GM12878 (cell line): Measurements from ENCODE around the gene COL20A1. TPM values are rescaled to one million over a fixed set of nuclear protein-coding genes. Genes with fewer than 3 reads are reported as not detected.

Experiments used
- ATAC-seq: fragments of 200-7000 bp; cut with Tn5 transposase; 3 replicates; pipeline ENCODE4 v1.9.1; 2020; ENCODE audit warnings: mild to moderate bottlenecking, moderate library complexity
- BruUV-seq: library from RNA; stranded (reverse); fragments of 400-500 nt; replicated peaks from 2 replicates; lab custom pipeline; 2021; lab: Mats Ljungman, UMichigan
- CTCF ChIA-PET: fragments of 300-600 bp; sonication (Branson Sonifier 250); formaldehyde crosslinking; extraction: SDS; loops from one replicate; lab custom pipeline; 2021; ENCODE audit warnings: inconsistent platforms; lab: Yijun Ruan, JAX
- POLR2A ChIA-PET: fragments of 350-600 bp; formaldehyde crosslinking; extraction: SDS; loops from one replicate; lab custom pipeline; 2021; ENCODE audit warnings: inconsistent platforms; lab: Charles Lee
- RAD21 ChIA-PET: fragments of 300-600 bp; sonication (Branson Sonifier 250); formaldehyde crosslinking; loops from one replicate; lab custom pipeline; 2023; ENCODE audit warnings: antibody characterized with exemption; ENCODE audit not compliant: unreplicated experiment; lab: Charles Lee
- SMC1A ChIA-PET: fragments of 300-600 bp; sonication (Branson Sonifier 250); formaldehyde crosslinking; loops from one replicate; lab custom pipeline; 2023; ENCODE audit not compliant: unreplicated experiment, uncharacterized antibody; lab: Charles Lee
- DNase-seq: peaks from one replicate; pipeline ENCODE4 v3.0.0-alpha.2; 2011; ENCODE audit warnings: low read depth, low spot score
- FAIRE-seq: peaks from 3 replicates; lab custom pipeline; 2011; peaks lifted over from hg19 to GRCh38; lab: Jason Lieb, UNC
- H2AFZ ChIP-seq: 2 replicates; pipeline ENCODE4 v1.6.0; 2011; ENCODE audit warnings: low read depth, low read length, control low read depth; ENCODE audit not compliant: control insufficient read depth
- H3K27ac ChIP-seq: 2 replicates; pipeline ENCODE4 v1.5.1; 2011; ENCODE audit warnings: control low read depth; ENCODE audit not compliant: control insufficient read depth, insufficient read depth
- H3K27me3 ChIP-seq, 2 experiments: replicated peaks in 1 of 2; 2 replicates each; pipeline versions ENCODE4 v1.6.0 to v1.6.1; 2011; ENCODE audit warnings: low read length in 1 of 2; ENCODE audit not compliant: control insufficient read depth in 2 of 2, insufficient read depth in 2 of 2
- H3K36me3 ChIP-seq, 2 experiments: 2 replicates each; pipeline ENCODE4 v1.5.1; 2011; ENCODE audit warnings: low read length in 1 of 2; ENCODE audit not compliant: control insufficient read depth in 2 of 2, insufficient read depth in 2 of 2
- H3K4me1 ChIP-seq: 2 replicates; pipeline ENCODE4 v1.6.1; 2011; ENCODE audit warnings: mild to moderate bottlenecking, low read length, moderate library complexity, mixed read lengths; ENCODE audit not compliant: control insufficient read depth, insufficient read depth
- H3K4me2 ChIP-seq: 2 replicates; pipeline ENCODE4 v1.6.0; 2011; ENCODE audit warnings: control low read depth; ENCODE audit not compliant: control insufficient read depth, insufficient read depth
- H3K4me3 ChIP-seq: fragments of 200-600 bp; sonication (generic); 2 replicates; pipeline ENCODE4 v1.5.1; 2016
- H3K79me2 ChIP-seq: 2 replicates; pipeline ENCODE4 v1.6.0; 2011; ENCODE audit warnings: low read length; ENCODE audit not compliant: control insufficient read depth, insufficient read depth
- H3K9ac ChIP-seq: 2 replicates; pipeline ENCODE4 v1.8.0; 2011; ENCODE audit warnings: low read length, control low read depth, mixed read lengths; ENCODE audit not compliant: control insufficient read depth, insufficient read depth
- H3K9me3 ChIP-seq: replicated peaks from 3 replicates; pipeline ENCODE4 v1.5.1; 2011; ENCODE audit warnings: mild to moderate bottlenecking, low read length; ENCODE audit not compliant: control insufficient read depth, insufficient read depth
- H4K20me1 ChIP-seq: 2 replicates; pipeline ENCODE4 v1.6.0; 2011; ENCODE audit not compliant: control insufficient read depth, insufficient read depth
- POLR2A ChIP-seq: IDR thresholded peaks from 2 replicates; pipeline ENCODE4 v1.6.1; 2011; ENCODE audit warnings: low read depth, mild to moderate bottlenecking, low read length
- WGBS: methylation state at CpG from one replicate; pipeline ENCODE4 v1.1.6; 2016; ENCODE audit warnings: low lambda C conversion rate; ENCODE audit not compliant: insufficient replicate concordance, insufficient coverage; ENCODE audit errors: missing lambda C conversion rate; 5-methylcytosine and 5-hydroxymethylcytosine counted together
- in situ Hi-C: fragments of 300-500 bp; cut with MboI; formaldehyde crosslinking; loops from 9 replicates; pipeline ENCODE4 v1.14.3; 2018; ENCODE audit warnings: mixed read lengths
- intact Hi-C: fragments of 100-400 bp; cut with micrococcal nuclease; formaldehyde crosslinking; loops from one replicate; pipeline ENCODE4 v1.14.2; 2022; ENCODE audit not compliant: unreplicated experiment
- polyA plus RNA-seq, 11 experiments: library from polyadenylated mRNA; depleted of rRNA in 4 of 11; unstranded in 6 of 11; stranded (reverse) in 5 of 11; fragments of >200 nt; fragmentation: Nextera tagmentation in 4 of 11; fragmentation: Illumina TruSeq in 1 of 11; extraction: Ambion mirVana in 4 of 11; extraction: Trizol in 1 of 11; gene quantifications; 1 replicate in 1 of 11; 2 replicates in 10 of 11; pipeline versions ENCODE4 v1.2.1 to v1.2.3, GENCODE V29; 2011 to 2016; ENCODE audit warnings: inconsistent platforms in 2 of 11, missing spikeins in 2 of 11, low read depth in 1 of 11
- total RNA-seq, 4 experiments: library from RNA; depleted of rRNA in 3 of 4; stranded (reverse); fragments of >200 nt in 3 of 4; fragmentation: Illumina TruSeq in 1 of 4; extraction: Trizol in 1 of 4; gene quantifications; 2 replicates each; pipeline versions ENCODE4 v1.2.1 to v1.2.3, GENCODE V29; 2013 to 2021
- TF ChIP-seq, protein P1 (sequence below): IDR thresholded peaks from 2 replicates; pipeline ENCODE4 v1.6.1; 2011; ENCODE audit warnings: borderline replicate concordance, low read depth, mild to moderate bottlenecking, moderate library complexity, mixed read lengths, low read length; ENCODE audit not compliant: insufficient read depth; ENCODE audit errors: extremely low read length
- TF ChIP-seq, protein P2 (sequence below): IDR thresholded peaks from 2 replicates; pipeline ENCODE4 v1.6.1; 2012; ENCODE audit warnings: improper control_type of control experiment, low read depth, low read length; ENCODE audit not compliant: insufficient replicate concordance

COL20A1 gene
- total and polyA plus RNA-seq, 10 of the 15 experiments (the other 5 are each of a cell fraction or from before 2014, with no cell fraction given), result not detected

DNA sequence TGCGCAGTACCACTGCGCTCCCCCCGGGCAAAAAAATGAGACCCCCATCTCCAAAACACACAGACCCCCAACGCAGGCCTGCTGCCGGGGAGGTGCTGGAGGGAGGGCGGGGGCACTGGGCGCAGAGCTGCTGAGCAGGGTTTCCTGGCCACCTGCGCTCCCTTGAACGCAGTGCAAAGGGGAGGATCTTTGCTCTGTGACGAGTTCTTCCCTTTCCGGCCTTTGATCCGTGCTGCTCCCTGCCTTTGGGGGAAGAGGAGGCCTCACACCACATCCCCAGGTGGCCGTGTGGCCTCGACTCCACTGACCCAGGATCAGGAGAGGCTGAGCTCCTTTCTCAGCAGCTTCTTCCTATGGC, 8.9 kb upstream of the COL20A1 start:
- CTCF ChIA-PET, result no interaction called here
- FAIRE-seq (no peak), ATAC-seq (no peak), DNase-seq (no peak)
- peak; percentile 36 for TF ChIP-seq POLR2A
- TF ChIP-seq, protein P1, sequence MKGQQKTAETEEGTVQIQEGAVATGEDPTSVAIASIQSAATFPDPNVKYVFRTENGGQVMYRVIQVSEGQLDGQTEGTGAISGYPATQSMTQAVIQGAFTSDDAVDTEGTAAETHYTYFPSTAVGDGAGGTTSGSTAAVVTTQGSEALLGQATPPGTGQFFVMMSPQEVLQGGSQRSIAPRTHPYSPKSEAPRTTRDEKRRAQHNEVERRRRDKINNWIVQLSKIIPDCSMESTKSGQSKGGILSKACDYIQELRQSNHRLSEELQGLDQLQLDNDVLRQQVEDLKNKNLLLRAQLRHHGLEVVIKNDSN, result no peak
- Histone ChIP-seq H2AFZ (no peak overlapping the region), H4K20me1 (no peaks in the 10 kb centered on the region), H3K4me2 (no peak overlapping the region), H3K9me3 (no peaks in the 10 kb centered on the region), H3K27ac (no peak overlapping the region), H3K9ac (no peak overlapping the region), H3K27me3 (no peaks in the 10 kb centered on the region), H3K4me1 (no peaks in the 10 kb centered on the region), H3K4me3 (no peak overlapping the region), H3K36me3 (peaks cover 6 to 19% of the 10 kb centered on the region in 2 experiments), H3K79me2 (no peaks in the 10 kb centered on the region)
- in situ Hi-C loops (no loop called here), intact Hi-C loops (no loop called here)
- WGBS, result 67% methylated on average over 14 of the region's 14 CpGs
- POLR2A ChIA-PET, result no interaction called here
- BruUV-seq, result no TSS peak
- RAD21 ChIA-PET, result no interaction called here
- SMC1A ChIA-PET, result no interaction called here

DNA sequence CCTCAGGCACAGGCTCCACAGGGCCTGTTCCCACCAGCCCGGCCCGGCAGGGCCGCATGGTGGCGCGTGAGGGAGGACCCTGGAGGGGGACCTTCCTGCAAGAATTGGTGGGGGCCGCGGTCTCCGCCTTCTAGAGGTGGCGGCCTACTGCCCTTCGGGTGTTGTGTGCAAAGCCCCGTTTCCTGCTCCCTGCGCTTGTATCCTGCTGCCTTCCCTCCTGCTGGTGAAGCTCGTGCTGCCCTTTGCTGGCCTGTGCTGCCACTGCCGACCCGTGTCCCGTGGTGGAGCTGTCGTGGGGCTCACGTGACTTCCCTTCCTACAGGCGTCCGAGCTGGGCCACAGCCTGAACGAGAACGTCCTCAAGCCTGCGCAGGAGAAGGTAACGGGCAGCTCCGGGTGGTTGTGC, 8.4 kb upstream of the COL20A1 start:
- no peak for DNase-seq
- Histone ChIP-seq H3K9ac (no peak overlapping the region), H3K27me3 (no peaks in the 10 kb centered on the region), H3K4me2 (no peak overlapping the region), H3K36me3 (peaks cover 6 to 19% of the 10 kb centered on the region in 2 experiments), H3K27ac (no peak overlapping the region), H3K4me3 (no peak overlapping the region), H2AFZ (no peak overlapping the region), H4K20me1 (no peaks in the 10 kb centered on the region), H3K9me3 (no peaks in the 10 kb centered on the region), H3K79me2 (no peaks in the 10 kb centered on the region), H3K4me1 (no peaks in the 10 kb centered on the region)
- TF ChIP-seq, protein P2, sequence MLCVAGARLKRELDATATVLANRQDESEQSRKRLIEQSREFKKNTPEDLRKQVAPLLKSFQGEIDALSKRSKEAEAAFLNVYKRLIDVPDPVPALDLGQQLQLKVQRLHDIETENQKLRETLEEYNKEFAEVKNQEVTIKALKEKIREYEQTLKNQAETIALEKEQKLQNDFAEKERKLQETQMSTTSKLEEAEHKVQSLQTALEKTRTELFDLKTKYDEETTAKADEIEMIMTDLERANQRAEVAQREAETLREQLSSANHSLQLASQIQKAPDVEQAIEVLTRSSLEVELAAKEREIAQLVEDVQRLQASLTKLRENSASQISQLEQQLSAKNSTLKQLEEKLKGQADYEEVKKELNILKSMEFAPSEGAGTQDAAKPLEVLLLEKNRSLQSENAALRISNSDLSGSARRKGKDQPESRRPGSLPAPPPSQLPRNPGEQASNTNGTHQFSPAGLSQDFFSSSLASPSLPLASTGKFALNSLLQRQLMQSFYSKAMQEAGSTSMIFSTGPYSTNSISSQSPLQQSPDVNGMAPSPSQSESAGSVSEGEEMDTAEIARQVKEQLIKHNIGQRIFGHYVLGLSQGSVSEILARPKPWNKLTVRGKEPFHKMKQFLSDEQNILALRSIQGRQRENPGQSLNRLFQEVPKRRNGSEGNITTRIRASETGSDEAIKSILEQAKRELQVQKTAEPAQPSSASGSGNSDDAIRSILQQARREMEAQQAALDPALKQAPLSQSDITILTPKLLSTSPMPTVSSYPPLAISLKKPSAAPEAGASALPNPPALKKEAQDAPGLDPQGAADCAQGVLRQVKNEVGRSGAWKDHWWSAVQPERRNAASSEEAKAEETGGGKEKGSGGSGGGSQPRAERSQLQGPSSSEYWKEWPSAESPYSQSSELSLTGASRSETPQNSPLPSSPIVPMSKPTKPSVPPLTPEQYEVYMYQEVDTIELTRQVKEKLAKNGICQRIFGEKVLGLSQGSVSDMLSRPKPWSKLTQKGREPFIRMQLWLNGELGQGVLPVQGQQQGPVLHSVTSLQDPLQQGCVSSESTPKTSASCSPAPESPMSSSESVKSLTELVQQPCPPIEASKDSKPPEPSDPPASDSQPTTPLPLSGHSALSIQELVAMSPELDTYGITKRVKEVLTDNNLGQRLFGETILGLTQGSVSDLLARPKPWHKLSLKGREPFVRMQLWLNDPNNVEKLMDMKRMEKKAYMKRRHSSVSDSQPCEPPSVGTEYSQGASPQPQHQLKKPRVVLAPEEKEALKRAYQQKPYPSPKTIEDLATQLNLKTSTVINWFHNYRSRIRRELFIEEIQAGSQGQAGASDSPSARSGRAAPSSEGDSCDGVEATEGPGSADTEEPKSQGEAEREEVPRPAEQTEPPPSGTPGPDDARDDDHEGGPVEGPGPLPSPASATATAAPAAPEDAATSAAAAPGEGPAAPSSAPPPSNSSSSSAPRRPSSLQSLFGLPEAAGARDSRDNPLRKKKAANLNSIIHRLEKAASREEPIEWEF, result no peak
- peak; percentile 44 for TF ChIP-seq POLR2A
- ChIA-PET CTCF (no interaction called here), RAD21 (no interaction called here), SMC1A (no interaction called here), POLR2A (no interaction called here)
- BruUV-seq, result no TSS peak
- ATAC-seq, result no peak
- intact Hi-C loops (no loop called here), in situ Hi-C loops (no loop called here)
- no peak for FAIRE-seq
- 78% methylated on average over 20 of the region's 25 CpGs for whole genome bisulfite sequencing
